ENCODE data around the gene SHKBP1. TPM values are rescaled to one million over a fixed set of nuclear protein-coding genes. Genes with fewer than 3 reads are reported as not detected.

SHKBP1 gene
- total RNA-seq, 1 experiment from 2014 or later = 92.9 TPM

DNA sequence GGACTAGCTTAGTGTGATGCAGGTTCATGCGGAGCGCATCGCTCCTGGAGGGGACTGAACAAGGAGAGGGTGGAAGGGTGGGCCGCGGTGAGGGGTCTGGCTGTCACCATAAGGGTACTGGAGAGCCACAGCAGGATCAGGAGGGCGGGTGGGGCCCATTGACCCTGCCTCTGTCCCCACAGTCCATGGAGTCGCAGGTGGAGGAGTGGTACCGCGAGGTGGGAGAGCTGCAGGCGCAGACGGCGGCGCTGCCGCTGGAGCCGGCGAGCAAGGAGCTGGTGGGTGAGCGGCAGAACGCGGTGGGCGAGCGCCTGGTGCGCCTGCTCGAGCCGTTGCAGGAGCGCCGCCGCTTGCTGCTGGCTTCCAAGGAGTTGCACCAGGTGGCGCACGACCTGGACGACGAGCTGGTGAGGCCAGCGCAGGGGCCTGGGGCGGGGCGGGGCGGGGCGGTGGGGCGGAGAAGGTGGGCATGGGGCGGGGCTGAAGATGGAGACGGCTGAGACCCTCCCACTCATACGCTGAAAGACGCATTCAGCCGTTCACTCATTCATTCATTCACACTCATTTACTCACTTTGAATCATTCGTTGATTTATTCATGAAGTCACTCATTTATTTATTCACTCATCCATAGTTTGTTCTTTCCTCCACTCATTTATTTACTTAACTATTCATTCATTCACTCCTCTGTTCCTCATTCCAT lies 27.5 kb upstream of the SHKBP1 start:
- H3K79me1 ChIP-seq (ENCODE audit: insufficient read depth, low read depth, low read length, poor library complexity, severe bottlenecking) = no peaks in the 10 kb centered on the region
- no peak overlapping the region for H3K4ac ChIP-seq (ENCODE audit: low read depth, low read length)
- H2AK5ac ChIP-seq (ENCODE audit: insufficient read length, low read length) = no peak overlapping the region
- no peak overlapping the region for H4K5ac ChIP-seq (ENCODE audit: insufficient read length, low read depth, low read length)
- peak; percentile 69 for TF ChIP-seq CTCF (conservative IDR thresholded peaks at IDR 0.05)
- no peaks in the 10 kb centered on the region for H3K9me3 ChIP-seq (ENCODE audit: control insufficient read depth, low read depth, low read length)
- H4K20me1 ChIP-seq (ENCODE audit: control insufficient read depth, insufficient read depth, insufficient read length) = no peaks in the 10 kb centered on the region
- H3K4me2 ChIP-seq (ENCODE audit: insufficient read depth, insufficient read length, low read length) = peak overlapping the region; percentile 42
- H2AFZ ChIP-seq (ENCODE audit: low read length) = no peak overlapping the region
- H3K79me2 ChIP-seq (ENCODE audit: insufficient read depth, low read length) = no peaks in the 10 kb centered on the region
- Mint-ChIP-seq H3K27me3 (ENCODE audit: low read depth) (peaks cover 65% of the 10 kb centered on the region), H3K4me1 (peaks cover 10 to 23% of the 10 kb centered on the region in 2 experiments), H3K4me3 (peak overlapping the region; percentile 57 to 79), H3K9me3 (peaks cover 11 to 13% of the 10 kb centered on the region in 2 experiments; a peak in 4 of 5 replicates), H3K27ac (no peak overlapping the region; a peak in 1 of 7 replicates), H3K36me3 (ENCODE audit: insufficient read depth in 1 of 3, low read depth in 3 of 3) (peaks cover 0 to 1% (median 0%) of the 10 kb centered on the region in 3 experiments; a peak in 1 of 7 replicates)
- DNase-seq = peak; percentile 96
- no CpG with 5 or more reads among the region's 43 CpGs for WGBS (ENCODE audit: extremely low coverage, insufficient read length, low lambda C conversion rate)
- no peak overlapping the region for H3K23ac ChIP-seq (ENCODE audit: insufficient read length, low read depth, low read length)
- H3K27ac ChIP-seq (ENCODE audit: insufficient read length, low read depth, low read length) = no peak overlapping the region
- no peak overlapping the region for H3K14ac ChIP-seq (ENCODE audit: insufficient read depth, low read length)
- H2BK20ac ChIP-seq (ENCODE audit: low read depth, low read length, poor library complexity, severe bottlenecking) = no peak overlapping the region
- no peak overlapping the region for H2BK5ac ChIP-seq (ENCODE audit: insufficient read length, low read length)
- H3K4me1 ChIP-seq (ENCODE audit: insufficient read depth, low read length) = no peaks in the 10 kb centered on the region
- no peak overlapping the region for H3K18ac ChIP-seq (ENCODE audit: insufficient read length, low read depth, low read length)
- H2BK15ac ChIP-seq (ENCODE audit: low read depth, low read length) = no peak overlapping the region
- no peak overlapping the region for H4K8ac ChIP-seq (replicated peaks; ENCODE audit: insufficient read length, low read depth, low read length)
- no peak overlapping the region for H3K56ac ChIP-seq (ENCODE audit: insufficient read length, low read depth, low read length)
- H3K27me3 ChIP-seq (ENCODE audit: insufficient read depth, low read length) = peaks cover 4% of the 10 kb centered on the region; the same call in 1 of the 2 replicates
- no peak overlapping the region for H3K9ac ChIP-seq (ENCODE audit: extremely low read depth, insufficient read length, low read length)
- no peak overlapping the region for H3T11ph ChIP-seq (ENCODE audit: low read length)
- no peak overlapping the region for H4K91ac ChIP-seq (ENCODE audit: insufficient read length, low read depth, low read length)
- H2BK120ac ChIP-seq (ENCODE audit: low read depth, low read length, poor library complexity, severe bottlenecking) = no peak overlapping the region
- H3K23me2 ChIP-seq (ENCODE audit: insufficient read length, low read depth, low read length, poor library complexity, severe bottlenecking) = peaks cover 4% of the 10 kb centered on the region
- H2BK12ac ChIP-seq (ENCODE audit: insufficient read length, low read depth, low read length) = no peak overlapping the region
